HFFc6 (cell line): ENCODE results near the gene TPD52L2. TPM values are rescaled to one million over a fixed set of nuclear protein-coding genes. Genes with fewer than 3 reads are reported as not detected.

Source experiments
- DNase-seq: peaks from one replicate; pipeline ENCODE4 v3.0.0-alpha.2; 2018
- H3K27ac Mint-ChIP-seq: 2 replicates; pipeline ENCODE4 v1.8.0; 2020; ENCODE audit warnings: mild to moderate bottlenecking, mixed read lengths
- H3K27me3 Mint-ChIP-seq: 2 replicates; pipeline ENCODE4 v1.8.0; 2021; ENCODE audit warnings: mild to moderate bottlenecking, moderate library complexity, mixed read lengths; ENCODE audit not compliant: insufficient read depth
- H3K36me3 Mint-ChIP-seq: 2 replicates; pipeline ENCODE4 v1.8.0; 2021; ENCODE audit warnings: low read depth, mixed read lengths
- H3K4me1 Mint-ChIP-seq: 2 replicates; pipeline ENCODE4 v1.8.0; 2020; ENCODE audit warnings: low read depth, mixed read lengths
- H3K4me3 Mint-ChIP-seq: 2 replicates; pipeline ENCODE4 v1.8.0; 2020; ENCODE audit warnings: mild to moderate bottlenecking, moderate library complexity, mixed read lengths
- H3K9me3 Mint-ChIP-seq: 2 replicates; pipeline ENCODE4 v1.8.0; 2020; ENCODE audit warnings: mild to moderate bottlenecking, mixed read lengths
- total RNA-seq, 6 experiments: library from RNA; stranded (reverse); fragmentation: NEBNext Ultra II Directional; extraction: Animal tissue kit (Norgen Biotek cat#: 25700); gene quantifications; 2 replicates in 1 of 6; 3 replicates in 5 of 6; pipeline ENCODE4 v1.2.3, GENCODE V29; 2021
- TF ChIP-seq, protein P1 (sequence below): fragments of 200-600 bp; sonication (generic); IDR thresholded peaks from 2 replicates; pipeline ENCODE4 v1.5.0; 2021; ENCODE audit warnings: antibody characterized with exemption, mild to moderate bottlenecking

Gene TPD52L2
- total RNA-seq, 6 experiments from 2014 or later, result 161 to 196 (median 169) TPM

DNA sequence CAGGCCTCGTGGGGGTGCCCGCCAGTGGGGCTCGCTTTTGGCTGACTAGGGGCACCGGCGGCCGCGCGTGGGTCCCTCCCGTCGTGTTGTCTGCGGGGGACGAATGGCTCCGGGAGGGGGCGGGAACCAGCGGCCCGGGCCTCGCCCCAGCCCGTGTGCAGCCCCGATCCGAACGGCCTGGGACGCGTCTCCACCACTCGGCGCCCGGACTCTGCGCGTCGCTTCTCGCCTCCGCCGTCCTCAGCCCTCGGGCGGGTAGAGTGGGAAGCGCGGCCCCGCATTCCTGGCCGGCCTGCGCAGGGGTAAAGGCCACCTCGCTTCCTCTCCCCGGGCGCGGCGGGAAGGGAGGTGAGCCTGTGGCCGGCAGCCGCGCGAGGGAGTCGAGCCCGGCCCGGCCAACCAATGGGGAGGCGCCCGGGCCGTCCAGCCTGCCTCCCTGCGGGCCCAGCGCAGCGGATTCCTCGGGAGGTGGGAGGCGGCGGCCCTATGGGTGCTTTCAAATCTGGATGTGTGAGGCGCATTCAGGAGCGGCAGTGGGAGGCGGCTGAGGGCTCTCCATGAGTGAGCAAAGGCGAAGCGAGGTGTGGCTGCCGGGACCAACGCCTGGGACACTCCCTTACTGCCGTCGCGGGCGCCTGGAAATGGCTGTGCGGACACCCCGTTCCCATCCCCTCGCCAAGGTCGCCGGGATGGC is 32.9 kb upstream of the TPD52L2 start:
- H3K4me3 Mint-ChIP-seq, result no peak overlapping the region
- no peaks in the 10 kb centered on the region for H3K9me3 Mint-ChIP-seq
- H3K27ac Mint-ChIP-seq, result no peak overlapping the region
- TF ChIP-seq, protein P1, sequence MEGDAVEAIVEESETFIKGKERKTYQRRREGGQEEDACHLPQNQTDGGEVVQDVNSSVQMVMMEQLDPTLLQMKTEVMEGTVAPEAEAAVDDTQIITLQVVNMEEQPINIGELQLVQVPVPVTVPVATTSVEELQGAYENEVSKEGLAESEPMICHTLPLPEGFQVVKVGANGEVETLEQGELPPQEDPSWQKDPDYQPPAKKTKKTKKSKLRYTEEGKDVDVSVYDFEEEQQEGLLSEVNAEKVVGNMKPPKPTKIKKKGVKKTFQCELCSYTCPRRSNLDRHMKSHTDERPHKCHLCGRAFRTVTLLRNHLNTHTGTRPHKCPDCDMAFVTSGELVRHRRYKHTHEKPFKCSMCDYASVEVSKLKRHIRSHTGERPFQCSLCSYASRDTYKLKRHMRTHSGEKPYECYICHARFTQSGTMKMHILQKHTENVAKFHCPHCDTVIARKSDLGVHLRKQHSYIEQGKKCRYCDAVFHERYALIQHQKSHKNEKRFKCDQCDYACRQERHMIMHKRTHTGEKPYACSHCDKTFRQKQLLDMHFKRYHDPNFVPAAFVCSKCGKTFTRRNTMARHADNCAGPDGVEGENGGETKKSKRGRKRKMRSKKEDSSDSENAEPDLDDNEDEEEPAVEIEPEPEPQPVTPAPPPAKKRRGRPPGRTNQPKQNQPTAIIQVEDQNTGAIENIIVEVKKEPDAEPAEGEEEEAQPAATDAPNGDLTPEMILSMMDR, result no peak
- no peak for DNase-seq
- peaks cover 5% of the 10 kb centered on the region; the same call in 1 of the 2 replicates for H3K36me3 Mint-ChIP-seq
- H3K4me1 Mint-ChIP-seq, result peaks cover 25% of the 10 kb centered on the region
- peaks cover 10% of the 10 kb centered on the region for H3K27me3 Mint-ChIP-seq

DNA sequence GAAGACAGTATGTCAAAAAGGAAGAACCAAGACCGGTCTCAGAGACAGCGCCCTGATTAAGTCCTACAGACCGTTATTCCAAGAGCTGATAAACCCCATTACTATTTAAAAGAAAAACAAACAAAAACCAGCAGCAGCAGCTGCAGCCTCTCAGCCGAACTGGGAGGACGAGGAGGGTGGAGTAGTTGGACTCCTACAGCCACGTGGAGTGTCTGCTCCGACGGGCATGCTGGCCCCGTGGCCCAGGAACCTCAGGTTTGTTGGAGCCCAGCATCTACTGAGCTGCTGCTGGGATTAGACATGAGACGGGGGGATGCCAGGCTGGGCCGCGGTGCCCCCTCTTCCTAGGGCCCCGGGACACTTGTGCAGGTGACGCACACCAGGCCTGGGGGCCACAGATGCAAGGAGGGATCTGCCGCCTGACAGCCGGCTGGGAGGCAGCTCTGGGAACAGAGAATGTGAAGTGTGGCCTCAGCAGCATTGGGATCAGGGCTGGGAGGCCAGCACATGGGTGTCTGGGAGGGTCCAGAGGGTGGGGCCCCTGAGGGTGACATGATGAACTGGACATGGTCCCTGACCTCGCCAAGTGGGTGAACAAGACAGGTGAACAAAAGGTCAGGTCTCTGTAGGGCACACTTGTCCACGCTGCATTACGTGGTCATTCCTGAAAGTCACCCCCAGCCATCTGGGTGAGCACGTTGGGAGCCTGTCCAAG is 31.1 kb upstream of the TPD52L2 start:
- H3K9me3 Mint-ChIP-seq, result no peaks in the 10 kb centered on the region
- peaks cover 5% of the 10 kb centered on the region; the same call in 1 of the 2 replicates for H3K36me3 Mint-ChIP-seq
- TF ChIP-seq, protein P1, result no peak
- peak; percentile 4 for DNase-seq
- no peak overlapping the region for H3K27ac Mint-ChIP-seq
- H3K4me1 Mint-ChIP-seq, result peaks cover 25% of the 10 kb centered on the region
- H3K27me3 Mint-ChIP-seq, result peaks cover 13% of the 10 kb centered on the region
- H3K4me3 Mint-ChIP-seq, result peak overlapping the region; percentile 50

DNA sequence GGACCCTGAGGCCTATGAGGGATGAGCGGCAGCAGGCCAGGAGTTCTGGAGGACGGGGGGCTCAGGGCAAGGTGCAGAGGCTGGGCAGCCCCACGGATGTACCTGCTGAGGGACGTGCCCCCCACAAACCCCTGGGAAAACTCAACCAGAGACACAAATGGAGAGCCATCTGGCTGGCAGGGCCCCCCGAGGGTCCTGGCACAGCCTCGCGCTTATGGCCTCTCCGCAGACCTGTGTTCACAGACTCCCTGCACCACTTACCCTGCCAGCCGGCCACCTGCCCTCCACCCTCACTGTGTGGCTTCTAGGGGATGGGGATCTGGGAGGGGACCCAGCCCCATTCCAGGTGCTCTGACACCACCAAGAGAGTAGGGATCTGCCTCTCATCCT is 30.6 kb upstream of the TPD52L2 start:
- peaks cover 5% of the 10 kb centered on the region; the same call in 1 of the 2 replicates for H3K36me3 Mint-ChIP-seq
- H3K4me1 Mint-ChIP-seq, result peaks cover 25% of the 10 kb centered on the region
- H3K27ac Mint-ChIP-seq, result peak overlapping the region; percentile 72; the same call in 1 of the 2 replicates
- 0 out of 2 replicates have a peak overlapping the region, but pooled peaks have one; percentile 26 for H3K4me3 Mint-ChIP-seq
- peaks cover 9% of the 10 kb centered on the region for H3K27me3 Mint-ChIP-seq
- no peaks in the 10 kb centered on the region for H3K9me3 Mint-ChIP-seq
- TF ChIP-seq, protein P1, result no peak
- DNase-seq, result no peak

DNA sequence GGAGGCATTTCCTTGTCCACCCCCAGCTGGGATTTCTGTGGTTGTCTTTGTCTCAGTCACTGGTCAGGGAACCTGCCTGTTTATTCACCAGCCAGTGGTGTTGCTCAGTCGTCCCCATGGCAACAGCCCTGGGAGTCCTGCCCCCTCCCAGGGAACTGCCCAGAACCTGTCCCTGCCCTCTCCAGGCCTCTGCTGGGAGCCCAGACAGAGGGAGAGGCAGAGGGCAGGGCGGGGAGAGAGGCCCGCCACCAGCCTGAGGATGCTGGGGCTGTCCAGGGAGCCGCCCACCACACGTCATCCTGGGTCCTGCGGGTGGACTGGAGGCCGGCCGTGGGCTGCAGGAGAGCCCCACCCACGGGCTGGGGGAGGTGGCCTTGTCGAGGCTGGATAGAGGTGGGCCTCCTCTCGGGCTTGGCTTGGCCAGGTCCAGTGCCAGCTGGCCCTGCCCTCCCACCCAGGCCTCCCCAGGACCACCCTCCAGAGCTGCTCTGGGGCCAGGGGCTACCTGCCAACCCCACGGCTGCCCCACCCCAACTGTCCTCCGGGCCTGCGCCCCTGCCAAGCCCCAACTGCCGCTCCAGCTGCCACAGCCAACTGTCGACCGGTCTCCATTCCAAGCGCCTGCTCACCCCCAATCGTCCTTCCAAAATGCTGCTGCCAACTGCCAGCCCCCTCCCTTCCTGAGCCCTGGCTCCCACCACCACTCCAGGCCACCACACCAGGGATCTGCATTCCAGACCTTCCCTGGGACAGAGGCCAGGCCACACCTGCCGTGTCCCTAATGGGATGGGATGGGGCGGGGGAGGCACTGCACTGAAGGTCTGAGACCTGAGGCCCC is 29.8 kb upstream of the TPD52L2 start:
- H3K27ac Mint-ChIP-seq, result peak overlapping the region; percentile 72

More for the DNA sequence above, 29.8 kb upstream of the TPD52L2 start:
- DNase-seq, result peak; percentile 97
- peaks cover 2% of the 10 kb centered on the region for H3K27me3 Mint-ChIP-seq
- TF ChIP-seq, protein P1, result no peak
- no peaks in the 10 kb centered on the region for H3K9me3 Mint-ChIP-seq
- H3K36me3 Mint-ChIP-seq, result no peaks in the 10 kb centered on the region
- H3K4me3 Mint-ChIP-seq, result 0 out of 2 replicates have a peak overlapping the region, but pooled peaks have one; percentile 26
- H3K4me1 Mint-ChIP-seq, result peaks cover 18% of the 10 kb centered on the region
